Stimulated activated CD8-positive, alpha-beta memory T cell treated with anti-CD3 and anti-CD28 coated beads, Interleukin-4, amount 100 ng/mL, for 4 hours (primary cell): Measurements from ENCODE around the gene UBXN11.

Experiments
- DNase-seq, 2 donors: peaks; one replicate each; pipeline ENCODE4 v3.0.0-alpha.2; 2020; ENCODE audit warnings: low read depth in 2 of 2, low spot score in 1 of 2

Gene UBXN11

GRCh38 chr1:26286064-26286416 is 20.4 kb downstream of the UBXN11 start:
- no peak for DNase-seq

- no peak for DNase-seq
Observed at GRCh38 chr1:26285366-26286063, 20.9 kb downstream of the UBXN11 start.

GRCh38 chr1:26284597-26285347 is 21.7 kb downstream of the UBXN11 start:
- DNase-seq, result peak; percentile 95 to 97

- no peak for DNase-seq
Observed at GRCh38 chr1:26283871-26284596, 22.4 kb downstream of the UBXN11 start.

- DNase-seq, result no peak
Observed at GRCh38 chr1:26283279-26283853, 23.1 kb downstream of the UBXN11 start.

- DNase-seq, result no peak
Observed at GRCh38 chr1:26282401-26282918, 24.0 kb downstream of the UBXN11 start.

- DNase-seq, result no peak
Observed at GRCh38 chr1:26281971-26282370, 24.5 kb downstream of the UBXN11 start.

GRCh38 chr1:26281091-26281958 is 25.1 kb downstream of the UBXN11 start:
- no peak for DNase-seq

- DNase-seq, result no peak
Observed at GRCh38 chr1:26280333-26281042, 25.9 kb downstream of the UBXN11 start.

GRCh38 chr1:26279456-26280332 is 26.7 kb downstream of the UBXN11 start, which contains the start of gene SH3BGRL3:
TSS of gene SH3BGRL3 (plus strand) at chr1:26280086. CDS start at chr1:26280156, 70 bp downstream.
- DNase-seq, result peak; percentile 52 to 67

GRCh38 chr1:26278724-26279455 is 27.5 kb downstream of the UBXN11 start:
- no peak for DNase-seq

GRCh38 chr1:26278303-26278702 is 28.1 kb downstream of the UBXN11 start:
- no peak for DNase-seq

- DNase-seq, result no peak
Observed at GRCh38 chr1:26277719-26278118, 28.7 kb downstream of the UBXN11 start.

- no peak for DNase-seq
Observed at GRCh38 chr1:26277261-26277661, 29.2 kb downstream of the UBXN11 start.

GRCh38 chr1:26276432-26276838 is 30.0 kb downstream of the UBXN11 start:
- no peak for DNase-seq

GRCh38 chr1:26275580-26276431 is 30.6 kb downstream of the UBXN11 start:
- DNase-seq, result peak in 1 of 2 donors; percentile 65

- no peak for DNase-seq
Observed at GRCh38 chr1:26274801-26275425, 31.5 kb downstream of the UBXN11 start.
